SU-DHL-6 (cell line): ENCODE data around the gene CTDP1.

Experiments used
- H2AFZ ChIP-seq: fragments of 200-600 bp; sonication (generic); 2 replicates; pipeline ENCODE4 v1.6.1; 2014; ENCODE audit warnings: low read depth, mild to moderate bottlenecking, moderate library complexity, mixed read lengths, antibody characterized with exemption, low read length; ENCODE audit not compliant: severe bottlenecking
- H3F3A ChIP-seq: fragments of 200-600 bp; shearing (Covaris generic); 2 replicates; pipeline ENCODE4 v1.6.0; 2016; ENCODE audit warnings: antibody characterized with exemption, mild to moderate bottlenecking; ENCODE audit not compliant: insufficient read depth
- H3K27ac ChIP-seq: fragments of 200-600 bp; sonication (generic); 2 replicates; pipeline ENCODE4 v1.5.1; 2016; ENCODE audit warnings: low read depth, mild to moderate bottlenecking, low read length, moderate library complexity, mixed read lengths
- H3K27me3 ChIP-seq: fragments of 200-600 bp; sonication (generic), shearing (Covaris generic); 2 replicates; pipeline ENCODE4 v1.6.0; 2014; ENCODE audit warnings: mild to moderate bottlenecking, low read length
- H3K36me3 ChIP-seq: fragments of 200-600 bp; sonication (generic); 2 replicates; pipeline ENCODE4 v1.6.1; 2014; ENCODE audit warnings: mild to moderate bottlenecking, low read length, mixed read lengths
- H3K4me2 ChIP-seq: fragments of 300-600, 200-600 bp; shearing (Covaris generic), sonication (generic); 2 replicates; pipeline ENCODE4 v1.6.0; 2014; ENCODE audit warnings: low read length, low read depth, mild to moderate bottlenecking; ENCODE audit not compliant: poor library complexity, severe bottlenecking
- H3K4me3 ChIP-seq: fragments of 200-600 bp; sonication (generic); 2 replicates; pipeline ENCODE4 v1.5.1; 2014; ENCODE audit warnings: antibody characterized with exemption, low read length, mild to moderate bottlenecking, mixed read lengths; ENCODE audit not compliant: insufficient read depth, poor library complexity, severe bottlenecking
- H3K79me2 ChIP-seq: fragments of 200-600 bp; sonication (generic); 2 replicates; pipeline ENCODE4 v1.6.1; 2014; ENCODE audit warnings: mild to moderate bottlenecking, low read length, moderate library complexity; ENCODE audit not compliant: insufficient read depth
- H3K9ac ChIP-seq: fragments of 200-600 bp; sonication (generic); 2 replicates; pipeline ENCODE4 v1.7.0; 2014; ENCODE audit warnings: mild to moderate bottlenecking, low read length
- H3K9me2 ChIP-seq: fragments of 200-600 bp; sonication (generic); replicated peaks from 2 replicates; pipeline ENCODE4 v1.6.1; 2014; ENCODE audit warnings: low read length; ENCODE audit not compliant: insufficient read depth
- H3K9me3 ChIP-seq: fragments of 200-600 bp; sonication (generic); 2 replicates; pipeline ENCODE4 v1.6.1; 2014; ENCODE audit warnings: low read length, mixed read lengths; ENCODE audit not compliant: insufficient read depth
- H4K20me1 ChIP-seq: fragments of 200-600 bp; sonication (generic); 2 replicates; pipeline ENCODE4 v1.6.1; 2014; ENCODE audit warnings: low read depth, mild to moderate bottlenecking, antibody characterized with exemption, low read length, moderate library complexity, mixed read lengths
- CTCF ChIP-seq: fragments of 200-600 bp; sonication (generic); IDR thresholded peaks from one replicate; pipeline ENCODE4 v1.5.1; 2017; ENCODE audit warnings: antibody characterized with exemption, mild to moderate bottlenecking, low read length, moderate library complexity; ENCODE audit not compliant: insufficient read depth, poor library complexity, severe bottlenecking
- EZH2phosphoT487 ChIP-seq: fragments of 200-600 bp; sonication (generic), shearing (Covaris generic); conservative IDR thresholded peaks from 2 replicates; pipeline ENCODE4 v1.6.1; 2018; ENCODE audit warnings: mild to moderate bottlenecking, antibody characterized with exemption, low read length, moderate library complexity, mixed read lengths

CTDP1 gene

GRCh38 chr18:79707239-79707638 lies 27.6 kb downstream of the CTDP1 start:
- no peak overlapping the region for H3K9ac ChIP-seq
- H3K4me3 ChIP-seq, result no peak overlapping the region
- TF ChIP-seq CTCF (no peak), EZH2phosphoT487 (no peak)
- no peak overlapping the region for H2AFZ ChIP-seq
- H3K4me2 ChIP-seq, result no peak overlapping the region
- H3K9me3 ChIP-seq, result no peaks in the 10 kb centered on the region
- H4K20me1 ChIP-seq, result no peaks in the 10 kb centered on the region
- 0 out of 2 replicates have a peak, but pooled peaks cover 6% of the 10 kb centered on the region for H3K79me2 ChIP-seq
- H3K36me3 ChIP-seq, result no peaks in the 10 kb centered on the region
- H3K9me2 ChIP-seq, result no peaks in the 10 kb centered on the region
- no peaks in the 10 kb centered on the region for H3F3A ChIP-seq
- H3K27me3 ChIP-seq, result no peaks in the 10 kb centered on the region
- no peak overlapping the region for H3K27ac ChIP-seq

- H3K4me3 ChIP-seq, result no peak overlapping the region
- H3K9me3 ChIP-seq, result no peaks in the 10 kb centered on the region
- H3K27me3 ChIP-seq, result no peaks in the 10 kb centered on the region
- no peaks in the 10 kb centered on the region for H3K9me2 ChIP-seq
- TF ChIP-seq CTCF (no peak), EZH2phosphoT487 (no peak)
- no peak overlapping the region for H3K4me2 ChIP-seq
- no peaks in the 10 kb centered on the region for H3F3A ChIP-seq
- 0 out of 2 replicates have a peak, but pooled peaks cover 5% of the 10 kb centered on the region for H3K79me2 ChIP-seq
- H2AFZ ChIP-seq, result no peak overlapping the region
- no peak overlapping the region for H3K27ac ChIP-seq
- peaks cover 1% of the 10 kb centered on the region; the same call in 1 of the 2 replicates for H3K36me3 ChIP-seq
- H3K9ac ChIP-seq, result no peak overlapping the region
- no peaks in the 10 kb centered on the region for H4K20me1 ChIP-seq
Measured at GRCh38 chr18:79707671-79708070, 28.1 kb downstream of the CTDP1 start.

GRCh38 chr18:79708412-79708811 lies 28.8 kb downstream of the CTDP1 start:
- no peak overlapping the region for H3K4me2 ChIP-seq
- H4K20me1 ChIP-seq, result no peaks in the 10 kb centered on the region
- no peaks in the 10 kb centered on the region for H3K79me2 ChIP-seq
- no peak overlapping the region for H3K9ac ChIP-seq
- TF ChIP-seq CTCF (no peak), EZH2phosphoT487 (no peak)
- no peaks in the 10 kb centered on the region for H3K9me2 ChIP-seq
- H3K36me3 ChIP-seq, result peaks cover 7% of the 10 kb centered on the region; the same call in 1 of the 2 replicates
- no peak overlapping the region for H2AFZ ChIP-seq
- H3K27me3 ChIP-seq, result no peaks in the 10 kb centered on the region
- no peaks in the 10 kb centered on the region for H3F3A ChIP-seq
- no peaks in the 10 kb centered on the region for H3K9me3 ChIP-seq
- H3K4me3 ChIP-seq, result no peak overlapping the region
- H3K27ac ChIP-seq, result no peak overlapping the region
